IMR-90 (cell line): Measurements from ENCODE around the gene P2RX7.

Experiments used
- CEBPB ChIP-seq: IDR thresholded peaks from 2 replicates; pipeline ENCODE4 v1.6.1; 2012; ENCODE audit warnings: low read depth, low read length, improper control_type of control experiment
- CHD1 ChIP-seq: IDR thresholded peaks from 2 replicates; pipeline ENCODE4 v1.6.1; 2012; ENCODE audit warnings: low read depth, low read length, improper control_type of control experiment
- CTCF ChIP-seq: conservative IDR thresholded peaks from 2 replicates; pipeline ENCODE4 v1.5.1; 2012; ENCODE audit warnings: mild to moderate bottlenecking, low read depth, low read length, improper control_type of control experiment
- FOS ChIP-seq: fragments of 150-350 bp; IDR thresholded peaks from 2 replicates; pipeline ENCODE4 v1.6.1; 2016; ENCODE audit warnings: low read depth, low read length
- MAZ ChIP-seq: IDR thresholded peaks from 2 replicates; pipeline ENCODE4 v1.6.1; 2012; ENCODE audit warnings: low read depth, mild to moderate bottlenecking, low read length, improper control_type of control experiment, moderate library complexity, borderline replicate concordance
- MXI1 ChIP-seq: IDR thresholded peaks from 2 replicates; pipeline ENCODE4 v1.6.1; 2012; ENCODE audit warnings: low read depth, mild to moderate bottlenecking, low read length, moderate library complexity, borderline replicate concordance
- NFE2L2 ChIP-seq: fragments of 150-350 bp; IDR thresholded peaks from 2 replicates; pipeline ENCODE4 v1.6.1; 2016; ENCODE audit warnings: low read depth, mild to moderate bottlenecking, low read length
- POLR2A ChIP-seq: IDR thresholded peaks from 2 replicates; pipeline ENCODE4 v1.6.1; 2012; ENCODE audit warnings: mild to moderate bottlenecking, low read depth, low read length
- RAD21 ChIP-seq: IDR thresholded peaks from 2 replicates; pipeline ENCODE4 v1.6.1; 2012; ENCODE audit warnings: low read length, improper control_type of control experiment
- RFX5 ChIP-seq: IDR thresholded peaks from 2 replicates; pipeline ENCODE4 v1.8.0; 2012; ENCODE audit warnings: low read depth, mild to moderate bottlenecking, low read length, moderate library complexity
- SMC3 ChIP-seq: fragments of 150-350 bp; IDR thresholded peaks from 2 replicates; pipeline ENCODE4 v1.6.1; 2016; ENCODE audit warnings: low read depth, mild to moderate bottlenecking, antibody characterized with exemption, low read length, moderate library complexity
- TF ChIP-seq, protein P1 (sequence below): fragments of 150-350 bp; IDR thresholded peaks from 2 replicates; pipeline ENCODE4 v1.6.1; 2016; ENCODE audit warnings: low read depth, mild to moderate bottlenecking, low read length, moderate library complexity, borderline replicate concordance
- TF ChIP-seq, protein P2 (sequence below): fragments of 150-350 bp; IDR thresholded peaks from 2 replicates; pipeline ENCODE4 v1.6.1; 2017; ENCODE audit warnings: mild to moderate bottlenecking, antibody characterized with exemption, low read length, low read depth

DNA sequence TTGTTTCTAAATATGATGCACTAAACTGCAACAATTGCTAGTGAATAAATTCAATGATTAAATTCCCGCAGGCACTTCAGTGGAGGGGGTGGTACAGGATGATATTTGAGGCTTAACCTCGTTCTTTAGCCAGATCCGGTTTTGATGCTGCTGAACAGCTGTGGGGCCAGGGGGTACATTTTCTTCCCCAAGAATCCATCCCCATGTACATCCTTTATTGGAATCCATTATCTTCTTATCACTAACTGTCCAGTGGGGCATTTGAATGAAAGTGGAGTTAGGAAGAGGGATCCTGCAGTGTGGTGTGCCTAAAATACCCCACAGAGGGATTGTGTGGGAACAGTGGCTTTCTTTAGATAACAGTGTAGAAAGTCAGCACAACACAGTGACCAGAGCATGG is 48.4 kb upstream of the P2RX7 start:
- TF ChIP-seq CTCF (no peak), POLR2A (no peak), RFX5 (no peak), RAD21 (no peak), MAZ (no peak), SMC3 (no peak), NFE2L2 (no peak), CHD1 (no peak), MXI1 (no peak), CEBPB (no peak), FOS (no peak)
- TF ChIP-seq, protein P1, sequence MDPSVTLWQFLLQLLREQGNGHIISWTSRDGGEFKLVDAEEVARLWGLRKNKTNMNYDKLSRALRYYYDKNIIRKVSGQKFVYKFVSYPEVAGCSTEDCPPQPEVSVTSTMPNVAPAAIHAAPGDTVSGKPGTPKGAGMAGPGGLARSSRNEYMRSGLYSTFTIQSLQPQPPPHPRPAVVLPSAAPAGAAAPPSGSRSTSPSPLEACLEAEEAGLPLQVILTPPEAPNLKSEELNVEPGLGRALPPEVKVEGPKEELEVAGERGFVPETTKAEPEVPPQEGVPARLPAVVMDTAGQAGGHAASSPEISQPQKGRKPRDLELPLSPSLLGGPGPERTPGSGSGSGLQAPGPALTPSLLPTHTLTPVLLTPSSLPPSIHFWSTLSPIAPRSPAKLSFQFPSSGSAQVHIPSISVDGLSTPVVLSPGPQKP = no peak
- TF ChIP-seq, protein P2, sequence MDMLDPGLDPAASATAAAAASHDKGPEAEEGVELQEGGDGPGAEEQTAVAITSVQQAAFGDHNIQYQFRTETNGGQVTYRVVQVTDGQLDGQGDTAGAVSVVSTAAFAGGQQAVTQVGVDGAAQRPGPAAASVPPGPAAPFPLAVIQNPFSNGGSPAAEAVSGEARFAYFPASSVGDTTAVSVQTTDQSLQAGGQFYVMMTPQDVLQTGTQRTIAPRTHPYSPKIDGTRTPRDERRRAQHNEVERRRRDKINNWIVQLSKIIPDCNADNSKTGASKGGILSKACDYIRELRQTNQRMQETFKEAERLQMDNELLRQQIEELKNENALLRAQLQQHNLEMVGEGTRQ = no peak
